Loucy (cell line): Measurements from ENCODE around the gene HNRNPF.

Experiments used
- H2AFZ ChIP-seq: fragments of 200-600 bp; sonication (generic); 2 replicates; pipeline ENCODE4 v1.6.0; 2016; ENCODE audit warnings: antibody characterized with exemption, mild to moderate bottlenecking, low read length, moderate library complexity
- H3F3A ChIP-seq: fragments of 200-600 bp; 2 replicates; pipeline ENCODE4 v1.6.0; 2016; ENCODE audit warnings: antibody characterized with exemption, low read depth, mild to moderate bottlenecking
- H3K27me3 ChIP-seq: fragments of 200-600 bp; sonication (generic); 2 replicates; pipeline ENCODE4 v1.6.1; 2014; ENCODE audit warnings: low read length, mild to moderate bottlenecking; ENCODE audit not compliant: insufficient read depth, poor library complexity, severe bottlenecking
- H3K36me3 ChIP-seq: fragments of 200-600 bp; sonication (generic); 2 replicates; pipeline ENCODE4 v1.6.1; 2016; ENCODE audit warnings: low read length; ENCODE audit not compliant: insufficient read depth
- H3K4me1 ChIP-seq: fragments of 200-600 bp; sonication (generic); 2 replicates; pipeline ENCODE4 v1.5.1; 2014; ENCODE audit warnings: low read length, mild to moderate bottlenecking; ENCODE audit not compliant: insufficient read depth, poor library complexity, severe bottlenecking
- H3K4me2 ChIP-seq: fragments of 200-600 bp; sonication (generic); 2 replicates; pipeline ENCODE4 v1.6.0; 2014; ENCODE audit warnings: antibody characterized with exemption, low read length, low read depth, mild to moderate bottlenecking; ENCODE audit not compliant: poor library complexity, severe bottlenecking
- H3K4me3 ChIP-seq: fragments of 200-600 bp; sonication (generic); 2 replicates; pipeline ENCODE4 v1.5.1; 2014; ENCODE audit warnings: low read length, mild to moderate bottlenecking, mixed read lengths; ENCODE audit not compliant: poor library complexity, severe bottlenecking
- H3K79me2 ChIP-seq: fragments of 200-600 bp; sonication (generic); 2 replicates; pipeline ENCODE4 v1.6.1; 2014; ENCODE audit warnings: low read length; ENCODE audit not compliant: insufficient read depth
- H3K9ac ChIP-seq: fragments of 200-600 bp; sonication (generic); 2 replicates; pipeline ENCODE4 v1.6.0; 2014; ENCODE audit warnings: mild to moderate bottlenecking, low read depth, low read length, moderate library complexity; ENCODE audit not compliant: poor library complexity, severe bottlenecking
- H3K9me2 ChIP-seq: fragments of 200-600 bp; sonication (generic); replicated peaks from 2 replicates; pipeline ENCODE4 v1.6.1; 2016; ENCODE audit warnings: low read depth, low read length, mixed read lengths
- H3K9me3 ChIP-seq: fragments of 200-600 bp; sonication (generic); 2 replicates; pipeline ENCODE4 v1.6.1; 2014; ENCODE audit warnings: mild to moderate bottlenecking, antibody characterized with exemption, low read length, low read depth; ENCODE audit not compliant: insufficient read depth
- H4K20me1 ChIP-seq: fragments of 200-600 bp; sonication (generic); 2 replicates; pipeline ENCODE4 v1.6.0; 2014; ENCODE audit warnings: antibody characterized with exemption, low read length, mild to moderate bottlenecking; ENCODE audit not compliant: insufficient read depth, poor library complexity, severe bottlenecking
- CTCF ChIP-seq: fragments of 200-600 bp; sonication (generic); conservative IDR thresholded peaks from 2 replicates; pipeline ENCODE4 v1.5.1; 2014; ENCODE audit warnings: mild to moderate bottlenecking, antibody characterized with exemption, low read length
- EZH2phosphoT487 ChIP-seq: fragments of 200-600 bp; IDR thresholded peaks from 2 replicates; pipeline ENCODE4 v1.6.1; 2018; ENCODE audit warnings: antibody characterized with exemption, mild to moderate bottlenecking, moderate library complexity, borderline replicate concordance

HNRNPF gene

GRCh38 chr10:43354879-43355380 lies 54.1 kb downstream of the HNRNPF start:
- no peak overlapping the region for H3K9ac ChIP-seq
- no peak overlapping the region for H2AFZ ChIP-seq
- H3F3A ChIP-seq = no peaks in the 10 kb centered on the region
- no peaks in the 10 kb centered on the region for H3K79me2 ChIP-seq
- no peaks in the 10 kb centered on the region for H3K9me3 ChIP-seq
- no peak for TF ChIP-seq EZH2phosphoT487
- no peak for TF ChIP-seq CTCF
- no peaks in the 10 kb centered on the region for H3K36me3 ChIP-seq
- no peak overlapping the region for H3K4me2 ChIP-seq
- peaks cover 5% of the 10 kb centered on the region for H3K4me1 ChIP-seq
- H3K9me2 ChIP-seq = no peaks in the 10 kb centered on the region
- H4K20me1 ChIP-seq = no peaks in the 10 kb centered on the region
- no peaks in the 10 kb centered on the region for H3K27me3 ChIP-seq
- H3K4me3 ChIP-seq = no peak overlapping the region

GRCh38 chr10:43354330-43354635 lies 54.7 kb downstream of the HNRNPF start:
- no peak overlapping the region for H3K9ac ChIP-seq
- H3K27me3 ChIP-seq = no peaks in the 10 kb centered on the region
- no peaks in the 10 kb centered on the region for H3K36me3 ChIP-seq
- H3K9me2 ChIP-seq = no peaks in the 10 kb centered on the region
- no peaks in the 10 kb centered on the region for H4K20me1 ChIP-seq
- H3K4me2 ChIP-seq = no peak overlapping the region
- TF ChIP-seq CTCF (no peak), EZH2phosphoT487 (no peak)
- peaks cover 5% of the 10 kb centered on the region for H3K4me1 ChIP-seq
- no peak overlapping the region for H2AFZ ChIP-seq
- no peaks in the 10 kb centered on the region for H3K9me3 ChIP-seq
- H3K4me3 ChIP-seq = no peak overlapping the region
- H3F3A ChIP-seq = no peaks in the 10 kb centered on the region
- H3K79me2 ChIP-seq = no peaks in the 10 kb centered on the region

- no peak overlapping the region for H3K9ac ChIP-seq
- H2AFZ ChIP-seq = no peak overlapping the region
These were observed 55.3 kb downstream of the HNRNPF start for GRCh38 chr10:43353495-43354329.

More at GRCh38 chr10:43353495-43354329, 55.3 kb downstream of the HNRNPF start:
- Histone ChIP-seq H4K20me1 (no peaks in the 10 kb centered on the region), H3K36me3 (no peaks in the 10 kb centered on the region), H3K4me3 (no peak overlapping the region), H3K4me1 (peaks cover 5% of the 10 kb centered on the region), H3K9me2 (no peaks in the 10 kb centered on the region), H3K4me2 (no peak overlapping the region), H3K27me3 (no peaks in the 10 kb centered on the region), H3K9me3 (no peaks in the 10 kb centered on the region), H3K79me2 (no peaks in the 10 kb centered on the region), H3F3A (no peaks in the 10 kb centered on the region)
- TF ChIP-seq CTCF (no peak), EZH2phosphoT487 (no peak)
